Endothelial cell of umbilical vein (primary cell): ENCODE data around the gene VAV2.

Experiments
- CTCF ChIP-seq, 2 donors: IDR thresholded peaks; 1 replicate in 1 of 2; 2 replicates in 1 of 2; pipeline ENCODE4 v1.5.1; 2011; ENCODE audit warnings: low read length in 2 of 2, mild to moderate bottlenecking in 2 of 2, moderate library complexity in 2 of 2, control low read depth in 1 of 2, inconsistent platforms in 1 of 2, low read depth in 1 of 2; ENCODE audit not compliant: insufficient read depth in 1 of 2; ENCODE audit errors: extremely low read depth in 1 of 2
- POLR2A ChIP-seq: IDR thresholded peaks from 2 replicates; pipeline ENCODE4 v1.6.1; 2012; ENCODE audit warnings: low read depth, mild to moderate bottlenecking, control low read depth, low read length

GRCh38 chr9:133924453-133924852, 67.7 kb downstream of the VAV2 start:
- TF ChIP-seq CTCF (IDR thresholded peaks at IDR 0.05; ENCODE audit: extremely low read depth in 1 of 2, insufficient read depth in 1 of 2, low read depth in 1 of 2, low read length in 2 of 2), result no peak
- TF ChIP-seq POLR2A, result no peak
